Mesendoderm (in vitro differentiated cells): ENCODE results near the gene PDZRN3.

Experiments
- DNase-seq: peaks from one replicate; pipeline ENCODE4 v3.0.0; 2013
- H2AK5ac ChIP-seq: 2 replicates; pipeline ENCODE4 v1.6.1; 2013; ENCODE audit warnings: low read length, inconsistent platforms
- H2BK120ac ChIP-seq: 2 replicates; pipeline ENCODE4 v1.6.1; 2013; ENCODE audit warnings: low read depth, mild to moderate bottlenecking, low read length, moderate library complexity, mixed read lengths
- H2BK15ac ChIP-seq: replicated peaks from 2 replicates; pipeline ENCODE4 v1.6.1; 2013; ENCODE audit warnings: low read depth, mild to moderate bottlenecking, moderate library complexity
- H2BK5ac ChIP-seq: 2 replicates; pipeline ENCODE4 v1.6.1; 2013; ENCODE audit warnings: low read length, inconsistent platforms
- H3K18ac ChIP-seq: 2 replicates; pipeline ENCODE4 v1.6.1; 2013; ENCODE audit warnings: mild to moderate bottlenecking, low read length, mixed read lengths
- H3K23ac ChIP-seq: one replicate; pipeline ENCODE4 v1.6.1; 2013; ENCODE audit warnings: low read length
- H3K27ac ChIP-seq: 2 replicates; pipeline ENCODE4 v1.5.1; 2013; ENCODE audit warnings: low read depth, mild to moderate bottlenecking, inconsistent platforms, low read length, moderate library complexity
- H3K27me3 ChIP-seq: 2 replicates; pipeline ENCODE4 v1.6.1; 2013; ENCODE audit warnings: low read length, control low read depth, mild to moderate bottlenecking, inconsistent platforms; ENCODE audit not compliant: insufficient read depth, poor library complexity
- H3K36me3 ChIP-seq: 2 replicates; pipeline ENCODE4 v1.6.1; 2013; ENCODE audit warnings: low read length, inconsistent platforms; ENCODE audit not compliant: control insufficient read depth, insufficient read depth
- H3K4ac ChIP-seq: one replicate; pipeline ENCODE4 v1.6.1; 2013; ENCODE audit warnings: low read depth, mild to moderate bottlenecking, low read length, moderate library complexity
- H3K4me1 ChIP-seq: 2 replicates; pipeline ENCODE4 v1.6.1; 2013; ENCODE audit warnings: low read depth, low read length, inconsistent platforms; ENCODE audit not compliant: control insufficient read depth
- H3K4me2 ChIP-seq: 2 replicates; pipeline ENCODE4 v1.6.1; 2013; ENCODE audit warnings: low read length
- H3K4me3 ChIP-seq: 2 replicates; pipeline ENCODE4 v1.5.1; 2013; ENCODE audit warnings: mild to moderate bottlenecking, low read length
- H3K56ac ChIP-seq: one replicate; pipeline ENCODE4 v1.6.1; 2013; ENCODE audit warnings: low read length
- H3K79me1 ChIP-seq: 2 replicates; pipeline ENCODE4 v1.6.1; 2013; ENCODE audit warnings: low read length, inconsistent platforms
- H3K79me2 ChIP-seq: 2 replicates; pipeline ENCODE4 v1.6.1; 2013; ENCODE audit warnings: mild to moderate bottlenecking, low read length; ENCODE audit not compliant: control insufficient read depth, insufficient read depth
- H3K9ac ChIP-seq: 2 replicates; pipeline ENCODE4 v1.6.1; 2013; ENCODE audit warnings: low read length, inconsistent platforms
- H4K5ac ChIP-seq: one replicate; pipeline ENCODE4 v1.6.1; 2013; ENCODE audit warnings: low read length
- H4K8ac ChIP-seq: one replicate; pipeline ENCODE4 v1.6.1; 2013; ENCODE audit warnings: low read depth, mild to moderate bottlenecking, control low read depth, low read length, moderate library complexity
- WGBS: extraction: QIAGEN DNeasy Blood & Tissue Kit; methylation state at CpG from one replicate; pipeline ENCODE4 v1.1.7; 2013; ENCODE audit warnings: low lambda C conversion rate, missing lambda C conversion rate; ENCODE audit not compliant: insufficient coverage; ENCODE audit errors: extremely low coverage; 5-methylcytosine and 5-hydroxymethylcytosine counted together

The PDZRN3 gene

GRCh38 chr3:73558727-73559075 lies 66.0 kb downstream of the PDZRN3 start:
- H3K4me3 ChIP-seq = no peak overlapping the region
- H3K4me2 ChIP-seq = no peak overlapping the region
- no peaks in the 10 kb centered on the region for H3K27me3 ChIP-seq
- peaks cover 5% of the 10 kb centered on the region for H3K4me1 ChIP-seq
- H3K79me2 ChIP-seq = no peaks in the 10 kb centered on the region
- H3K27ac ChIP-seq = no peak overlapping the region
- no peak overlapping the region for H3K18ac ChIP-seq
- H2BK5ac ChIP-seq = no peak overlapping the region
- DNase-seq = no peak
- H3K79me1 ChIP-seq = no peaks in the 10 kb centered on the region
- H2AK5ac ChIP-seq = no peak overlapping the region
- no peak overlapping the region for H2BK15ac ChIP-seq
- H3K9ac ChIP-seq = no peak overlapping the region
- no peak overlapping the region for H4K8ac ChIP-seq
- H3K4ac ChIP-seq = no peak overlapping the region
- H4K5ac ChIP-seq = no peak overlapping the region
- H3K23ac ChIP-seq = no peak overlapping the region
- no CpG with 5 or more reads among the region's 4 CpGs for WGBS
- no peak overlapping the region for H3K56ac ChIP-seq
- no peaks in the 10 kb centered on the region for H3K36me3 ChIP-seq
- H2BK120ac ChIP-seq = no peak overlapping the region

DNA sequence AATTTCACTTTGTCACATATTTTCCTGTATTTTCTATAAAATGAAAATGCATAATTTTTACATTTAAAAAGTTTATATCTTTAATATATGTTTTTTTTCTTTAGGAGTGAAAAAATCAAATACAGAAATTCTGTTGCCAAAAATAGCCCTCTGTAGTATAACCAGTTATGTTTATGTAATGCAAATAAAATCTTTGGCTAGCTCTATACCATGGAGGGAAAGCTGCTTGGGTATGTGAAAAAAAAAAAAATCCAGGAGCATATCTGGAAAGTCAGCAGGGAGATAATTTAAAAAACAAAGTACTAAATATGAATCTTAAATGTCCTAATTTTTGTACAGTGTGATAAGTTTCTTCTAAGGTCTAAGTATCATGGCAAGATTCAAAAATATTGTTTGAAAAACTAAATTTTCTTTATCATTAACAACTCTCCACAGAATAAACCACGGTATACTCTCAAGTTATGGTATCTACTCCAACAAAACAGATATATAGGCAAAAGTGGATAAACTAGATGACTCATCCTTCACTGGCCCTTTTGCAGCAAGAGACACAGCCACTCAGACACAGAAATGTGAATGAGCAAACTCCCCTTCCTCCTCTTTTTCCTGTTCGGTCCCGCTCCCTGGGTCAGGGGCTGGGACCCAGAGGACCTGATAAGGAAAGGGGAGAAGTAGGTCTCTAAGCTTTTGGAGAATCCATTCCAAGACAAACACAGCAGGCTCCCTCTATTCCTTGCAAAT lies 66.6 kb downstream of the PDZRN3 start:
- no CpG with 5 or more reads among the region's 3 CpGs for WGBS
- Histone ChIP-seq H2BK120ac (no peak overlapping the region), H3K79me1 (no peaks in the 10 kb centered on the region), H3K27me3 (no peaks in the 10 kb centered on the region), H3K27ac (no peak overlapping the region), H2BK5ac (no peak overlapping the region), H2BK15ac (no peak overlapping the region), H3K4me2 (no peak overlapping the region), H4K5ac (no peak overlapping the region), H3K23ac (no peak overlapping the region), H3K9ac (no peak overlapping the region), H2AK5ac (no peak overlapping the region), H3K4me3 (no peak overlapping the region), H3K79me2 (no peaks in the 10 kb centered on the region), H3K36me3 (no peaks in the 10 kb centered on the region), H4K8ac (no peak overlapping the region), H3K18ac (no peak overlapping the region), H3K4ac (no peak overlapping the region), H3K4me1 (peaks cover 5% of the 10 kb centered on the region), H3K56ac (no peak overlapping the region)
- DNase-seq = peak; percentile 14

- DNase-seq = peak; percentile 62
- Histone ChIP-seq H3K4me3 (no peak overlapping the region), H3K27ac (no peak overlapping the region)
Measured at GRCh38 chr3:73556520-73557372, 68.0 kb downstream of the PDZRN3 start.

DNA sequence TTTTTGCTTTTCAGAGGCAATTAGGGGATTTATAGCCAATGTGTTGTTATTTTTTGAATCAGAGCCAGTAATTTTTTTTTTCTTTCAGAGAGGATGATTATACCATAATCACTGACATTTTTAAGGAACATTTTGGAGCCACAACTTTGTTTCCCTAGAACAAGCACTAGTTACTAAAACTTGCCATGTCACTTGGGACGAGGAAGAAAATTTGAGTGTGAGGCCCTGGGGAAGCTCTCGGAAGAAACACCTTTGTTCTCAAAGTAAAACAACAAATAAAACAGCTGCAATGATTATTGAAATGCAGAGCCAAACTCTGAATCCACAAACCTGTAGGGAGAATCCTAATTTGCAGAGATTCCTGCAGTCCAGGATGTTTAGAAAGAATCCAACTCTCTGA lies 69.7 kb downstream of the PDZRN3 start:
- no peak overlapping the region for H3K56ac ChIP-seq
- H3K4me3 ChIP-seq = no peak overlapping the region
- peaks cover 5% of the 10 kb centered on the region for H3K4me1 ChIP-seq
- H2BK5ac ChIP-seq = no peak overlapping the region
- H3K79me2 ChIP-seq = no peaks in the 10 kb centered on the region
- no peak overlapping the region for H3K18ac ChIP-seq
- no peaks in the 10 kb centered on the region for H3K79me1 ChIP-seq
- H2BK15ac ChIP-seq = no peak overlapping the region
- H3K4me2 ChIP-seq = no peak overlapping the region
- no peaks in the 10 kb centered on the region for H3K27me3 ChIP-seq
- no peak overlapping the region for H3K4ac ChIP-seq
- no peak overlapping the region for H4K5ac ChIP-seq
- DNase-seq = no peak
- H2BK120ac ChIP-seq = no peak overlapping the region
- H3K36me3 ChIP-seq = no peaks in the 10 kb centered on the region
- no CpG with 5 or more reads among the region's 2 CpGs for WGBS
- H2AK5ac ChIP-seq = no peak overlapping the region
- no peak overlapping the region for H4K8ac ChIP-seq
- no peak overlapping the region for H3K23ac ChIP-seq
- no peak overlapping the region for H3K9ac ChIP-seq
- no peak overlapping the region for H3K27ac ChIP-seq

More at GRCh38 chr3:73556520-73557372, 68.0 kb downstream of the PDZRN3 start:
- Histone ChIP-seq H2AK5ac (no peak overlapping the region), H3K27me3 (no peaks in the 10 kb centered on the region), H2BK15ac (no peak overlapping the region), H3K79me2 (no peaks in the 10 kb centered on the region), H3K18ac (no peak overlapping the region), H3K4me2 (no peak overlapping the region), H3K4ac (no peak overlapping the region), H3K23ac (no peak overlapping the region), H2BK120ac (no peak overlapping the region), H3K56ac (no peak overlapping the region), H4K5ac (no peak overlapping the region), H4K8ac (no peak overlapping the region), H3K9ac (no peak overlapping the region), H2BK5ac (no peak overlapping the region), H3K4me1 (peaks cover 5% of the 10 kb centered on the region), H3K79me1 (no peaks in the 10 kb centered on the region), H3K36me3 (no peaks in the 10 kb centered on the region)
- no CpG with 5 or more reads among the region's 3 CpGs for WGBS

DNA sequence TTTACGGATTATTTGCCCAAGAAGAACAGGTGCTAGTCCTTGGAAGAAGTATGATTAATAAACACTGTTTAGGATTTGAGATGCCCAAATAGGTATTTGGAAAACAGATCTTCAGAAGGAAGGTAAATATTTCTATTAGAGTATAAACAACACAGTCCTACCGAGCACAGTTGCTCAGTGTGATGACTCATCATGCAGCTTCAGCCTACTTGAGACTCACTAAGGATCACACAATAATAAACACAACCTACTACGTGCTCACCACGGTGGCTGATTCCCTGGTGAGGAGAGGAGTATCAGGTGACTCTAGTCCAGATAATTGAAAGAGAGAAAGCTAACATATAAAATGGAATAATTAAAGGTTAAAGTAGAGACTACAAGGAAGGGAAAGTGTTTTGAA lies 72.0 kb downstream of the PDZRN3 start:
- no peak overlapping the region for H3K18ac ChIP-seq
- no peak overlapping the region for H3K4me2 ChIP-seq
- no peak overlapping the region for H2BK120ac ChIP-seq
- H4K5ac ChIP-seq = no peak overlapping the region
- H3K27me3 ChIP-seq = no peaks in the 10 kb centered on the region
- H3K27ac ChIP-seq = no peak overlapping the region
- DNase-seq = peak; percentile 37
- H2BK5ac ChIP-seq = no peak overlapping the region
- no peak overlapping the region for H3K4ac ChIP-seq
- no CpG with 5 or more reads among the region's 4 CpGs for WGBS
- no peaks in the 10 kb centered on the region for H3K79me2 ChIP-seq
- H2AK5ac ChIP-seq = no peak overlapping the region
- peaks cover 2% of the 10 kb centered on the region for H3K4me1 ChIP-seq
- no peaks in the 10 kb centered on the region for H3K79me1 ChIP-seq
- no peaks in the 10 kb centered on the region for H3K36me3 ChIP-seq
- H3K56ac ChIP-seq = no peak overlapping the region
- no peak overlapping the region for H3K23ac ChIP-seq
- H3K4me3 ChIP-seq = no peak overlapping the region
- no peak overlapping the region for H3K9ac ChIP-seq
- no peak overlapping the region for H2BK15ac ChIP-seq
- no peak overlapping the region for H4K8ac ChIP-seq
